Aorta (tissue), 5 donors: Measurements from ENCODE around the gene TP53BP2. TPM values are rescaled to one million over a fixed set of nuclear protein-coding genes. Genes with fewer than 3 reads are reported as not detected.
"Not testable (repeated sequence)": the region's sequence is repeated elsewhere in the genome, so short reads cannot be mapped to it uniquely, and the experiment has no call there.

Experiments used
- ATAC-seq: fragments of 200-7000 bp; cut with Tn5 transposase; one replicate; pipeline ENCODE4 v1.9.1; 2022; ENCODE audit warnings: moderate library complexity; ENCODE audit not compliant: low FRiP score
- DNase-seq, 2 donors: peaks; one replicate each; pipeline ENCODE4 v3.0.0-alpha.2; 2020
- H3K27ac ChIP-seq, 2 donors: one replicate each; pipeline ENCODE4 v1.5.1; 2013; ENCODE audit warnings: low read length in 2 of 2, mild to moderate bottlenecking in 2 of 2, moderate library complexity in 2 of 2, control low read depth in 1 of 2, inconsistent platforms in 1 of 2, low read depth in 1 of 2
- H3K27me3 ChIP-seq, 2 donors: one replicate each; pipeline ENCODE4 v1.6.1; 2013; ENCODE audit warnings: control low read depth in 1 of 2, low read length in 1 of 2, mild to moderate bottlenecking in 1 of 2, moderate library complexity in 1 of 2; ENCODE audit not compliant: insufficient read depth in 2 of 2, control insufficient read depth in 1 of 2
- H3K36me3 ChIP-seq, 2 donors: one replicate each; pipeline ENCODE4 v1.6.1; 2013; ENCODE audit warnings: control low read depth in 1 of 2, low read length in 1 of 2, mild to moderate bottlenecking in 1 of 2; ENCODE audit not compliant: insufficient read depth in 2 of 2, control insufficient read depth in 1 of 2
- H3K4me1 ChIP-seq, 2 donors: one replicate each; pipeline ENCODE4 v1.6.1; 2013; ENCODE audit warnings: low read length in 2 of 2, control low read depth in 1 of 2, mild to moderate bottlenecking in 1 of 2, moderate library complexity in 1 of 2; ENCODE audit not compliant: insufficient read depth in 2 of 2, control insufficient read depth in 1 of 2
- H3K4me3 ChIP-seq, 2 donors: one replicate each; pipeline ENCODE4 v1.5.1; 2013; ENCODE audit warnings: low read length in 2 of 2, control low read depth in 1 of 2, mild to moderate bottlenecking in 1 of 2
- H3K9me3 ChIP-seq: one replicate; pipeline ENCODE4 v1.6.1; 2013; ENCODE audit warnings: mild to moderate bottlenecking, low read length; ENCODE audit not compliant: control insufficient read depth
- WGBS, 2 donors: extraction: QIAGEN DNeasy Blood & Tissue Kit; methylation state at CpG; one replicate each; pipeline ENCODE4 v1.1.7; 2013; 5-methylcytosine and 5-hydroxymethylcytosine counted together
- intact Hi-C, 2 donors: fragments of 100-400 bp; cut with DNase I; formaldehyde crosslinking; loops; one replicate each; pipeline versions ENCODE4 v1.14.2 to v1.15.0; 2022
- polyA plus RNA-seq, 2 donors: library from polyadenylated mRNA; stranded (reverse); fragments of 200-250 nt; gene quantifications; one replicate each; pipeline ENCODE4 v1.2.3, GENCODE V29; 2013
- total RNA-seq, 2 donors: library from RNA; stranded (reverse); fragmentation: NEBNext Ultra II Directional; extraction: Animal tissue kit (Norgen Biotek cat#: 25700); gene quantifications; one replicate each; pipeline ENCODE4 v1.2.1, GENCODE V29; 2021
- donor health status: healthy with polysubstance abuse.
- donor health status: Bipolar disorder and iron deficiency.
- donor health status: DM: no; HTN: no; CAD: no.
- donor health status: DM: no; HTN: no; CAD: no.
- donor health status: DM: yes; HTN: yes; CAD: no.

The TP53BP2 gene
- total and polyA plus RNA-seq, 4 donors: 10.3 to 83.9 (median 41.4) TPM

DNA sequence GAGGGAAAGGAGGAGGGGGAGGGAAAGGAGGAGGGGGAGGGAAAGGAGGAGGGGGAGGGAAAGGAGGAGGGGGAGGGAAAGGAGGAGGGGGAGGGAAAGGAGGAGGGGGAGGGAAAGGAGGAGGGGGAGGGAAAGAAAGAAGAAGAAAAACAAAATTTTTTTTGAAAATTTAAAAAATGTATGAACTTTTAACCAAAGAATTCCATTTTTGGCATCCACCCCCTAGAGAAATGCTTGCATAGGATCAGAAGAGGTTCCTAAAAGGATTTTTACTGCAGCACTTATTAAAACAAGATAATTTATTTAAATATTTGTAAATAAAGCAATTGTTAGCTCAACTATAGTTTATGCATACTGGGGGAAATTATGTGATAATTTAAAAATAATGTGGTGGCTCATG, 28.5 kb downstream of the TP53BP2 start:
- H3K4me1 ChIP-seq: peaks cover 0 to 17% of the 10 kb centered on the region in 2 donors
- DNase-seq, intact Hi-C loops, H3K4me3 ChIP-seq, H3K27ac ChIP-seq, H3K9me3 ChIP-seq, H3K36me3 ChIP-seq, H3K27me3 ChIP-seq, ATAC-seq: not testable (repeated sequence)

DNA sequence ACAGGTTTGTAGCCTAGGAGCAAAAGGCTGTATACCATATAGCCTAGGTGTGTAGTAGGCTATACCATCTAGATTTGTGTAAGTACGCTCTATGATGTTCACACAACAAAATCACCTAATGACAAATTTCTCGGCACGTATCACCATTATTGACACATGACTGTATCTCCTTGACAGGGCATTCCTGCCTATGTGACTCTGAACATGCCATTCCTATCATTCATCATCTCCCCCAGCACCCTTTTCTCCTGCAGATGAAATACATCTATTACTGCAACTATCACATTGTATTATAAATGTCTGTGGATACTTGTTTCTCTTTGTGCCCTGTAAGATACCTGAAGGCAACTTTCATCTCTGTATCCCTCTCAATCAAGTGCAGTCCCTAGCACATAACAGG, 29.9 kb downstream of the TP53BP2 start:
- 41 to 52% methylated on average over 3 of the region's 3 CpGs for WGBS, 2 donors
- Histone ChIP-seq H3K4me3 (no peak overlapping the region), H3K36me3 (peaks cover 3 to 5% of the 10 kb centered on the region in 2 donors), H3K27me3 (no peaks in the 10 kb centered on the region), H3K4me1 (peaks cover 0 to 17% of the 10 kb centered on the region in 2 donors), H3K27ac (no peak overlapping the region), H3K9me3 (no peaks in the 10 kb centered on the region)
- DNase-seq (no peak), ATAC-seq (no peak)
- intact Hi-C loops: no loop called here

DNA sequence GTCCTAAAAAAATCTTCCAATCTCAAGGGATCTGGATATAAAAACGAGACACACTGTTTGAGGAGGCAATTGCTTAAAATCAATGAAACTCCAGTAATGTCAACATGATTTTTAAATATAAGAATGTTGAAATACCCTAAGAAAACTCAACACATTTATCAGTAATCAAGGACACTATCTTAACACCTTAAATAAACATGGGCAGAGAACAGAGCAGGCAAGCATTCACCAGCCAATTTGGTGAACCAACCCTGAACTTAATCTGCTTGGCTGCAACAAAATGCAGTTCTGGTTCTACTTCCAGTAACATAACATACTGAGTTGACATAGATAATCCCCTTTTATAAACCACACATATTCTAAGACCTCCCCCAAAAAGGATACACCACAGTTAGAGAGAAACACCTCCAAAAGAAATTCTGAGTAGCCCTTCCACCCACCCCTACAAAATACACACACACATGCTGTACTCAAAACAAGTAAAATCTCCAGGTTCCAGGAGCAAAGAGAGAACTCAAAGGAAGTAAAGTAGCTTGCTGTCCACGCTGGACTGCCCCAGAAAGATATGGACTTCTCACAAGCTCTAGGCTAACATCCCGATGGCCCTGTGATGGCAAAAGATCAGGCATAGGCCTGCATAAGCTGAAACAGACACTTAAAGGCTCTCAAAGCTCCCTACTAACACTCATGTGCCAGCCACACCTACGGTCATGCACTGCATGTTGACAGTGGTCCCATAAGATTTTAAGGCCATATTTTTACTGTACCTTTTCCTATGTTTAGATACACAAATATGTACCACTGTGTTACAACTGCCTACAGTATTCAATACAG, 30.5 kb downstream of the TP53BP2 start:
- intact Hi-C loops: no loop called here
- Histone ChIP-seq H3K4me3 (no peak overlapping the region), H3K27me3 (no peaks in the 10 kb centered on the region), H3K4me1 (peaks cover 0 to 13% of the 10 kb centered on the region in 2 donors), H3K36me3 (peaks cover 1 to 3% of the 10 kb centered on the region in 2 donors), H3K9me3 (no peaks in the 10 kb centered on the region), H3K27ac (peak overlapping the region in 1 of 2 donors; percentile 51)
- DNase-seq (no peak), ATAC-seq (no peak)
- 26 to 30% methylated on average over 4 of the region's 4 CpGs for WGBS, 2 donors

DNA sequence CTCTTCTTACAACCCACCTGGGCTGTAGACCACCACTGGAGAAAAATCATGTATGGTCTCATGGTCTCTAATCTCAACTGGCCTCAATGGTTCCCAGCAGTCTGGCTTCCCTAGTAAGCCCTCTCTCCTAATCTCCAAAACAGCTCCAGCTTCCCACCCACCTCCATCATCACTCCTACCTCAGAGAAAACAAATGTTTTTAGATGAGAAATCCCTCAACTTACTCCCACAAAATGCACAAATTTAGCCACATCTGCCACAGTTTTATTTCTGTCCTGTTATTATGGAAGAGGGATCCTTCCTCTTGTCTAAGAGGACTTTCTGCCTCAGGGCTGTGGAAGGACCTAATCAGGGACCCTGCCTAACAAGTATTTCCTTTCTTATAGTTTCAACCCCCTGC, 32.1 kb downstream of the TP53BP2 start:
- Histone ChIP-seq H3K27me3 (no peaks in the 10 kb centered on the region), H3K27ac (no peak overlapping the region), H3K4me1 (peaks cover 0 to 6% of the 10 kb centered on the region in 2 donors), H3K4me3 (no peak overlapping the region), H3K36me3 (peaks cover 1 to 3% of the 10 kb centered on the region in 2 donors), H3K9me3 (no peaks in the 10 kb centered on the region)
- ATAC-seq (no peak), DNase-seq (no peak)
- intact Hi-C loops: loop anchor here in 1 of 2 donors (5.0 kb wide), 1 partner anchor 34 kb away; the partner anchor contains the start of gene TP53BP2

DNA sequence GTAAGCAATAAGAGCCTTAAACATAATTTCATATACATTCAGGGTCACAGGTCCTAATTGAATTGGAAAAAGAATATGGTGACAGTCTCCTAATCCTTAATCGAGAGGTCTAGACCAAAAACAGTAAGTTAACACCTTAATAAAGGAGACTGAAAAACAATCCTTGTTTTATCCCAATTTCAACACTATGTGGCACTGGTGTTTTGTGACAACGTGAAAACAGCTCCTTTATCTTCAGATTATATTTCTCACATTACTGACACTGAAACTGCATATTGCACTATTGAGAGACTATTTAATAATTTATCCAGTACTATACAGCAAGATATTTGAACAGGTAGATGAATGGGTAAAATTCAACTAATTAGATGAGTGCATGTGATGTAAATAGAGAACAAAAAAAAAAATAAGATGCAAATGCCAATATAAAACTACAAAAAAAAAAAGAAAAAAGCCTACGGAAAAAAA, 34.1 kb downstream of the TP53BP2 start:
- peaks cover 1 to 3% of the 10 kb centered on the region in 2 donors for H3K36me3 ChIP-seq
- no peak for ATAC-seq

DNA sequence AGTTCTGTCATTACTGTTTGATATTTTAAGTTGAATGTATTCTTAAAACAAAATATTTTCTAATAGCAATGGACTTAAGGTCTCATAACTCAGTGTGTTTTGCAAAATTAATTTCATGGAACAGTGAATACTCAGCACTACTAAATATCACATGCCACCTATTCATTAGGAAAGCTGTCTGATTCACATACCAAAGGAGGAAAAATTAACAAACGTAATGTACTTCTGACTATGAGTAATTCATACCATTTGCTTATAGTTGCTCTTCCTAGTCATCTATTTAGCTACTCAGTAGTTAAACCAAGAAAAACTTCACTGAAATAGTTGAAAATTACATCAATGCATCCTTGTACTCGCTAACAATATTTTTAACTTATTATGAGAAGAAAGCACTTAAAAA, 35.2 kb downstream of the TP53BP2 start:
- DNase-seq: no peak

More for the DNA sequence above, 34.1 kb downstream of the TP53BP2 start:
- intact Hi-C loops: loop anchor here in 1 of 2 donors (5.0 kb wide), 1 partner anchor 36 kb away; the partner anchor contains the start of gene TP53BP2
- no peaks in the 10 kb centered on the region for H3K27me3 ChIP-seq
- no peaks in the 10 kb centered on the region for H3K9me3 ChIP-seq
- no peak overlapping the region for H3K27ac ChIP-seq
- peaks cover 0 to 6% of the 10 kb centered on the region in 2 donors for H3K4me1 ChIP-seq
- H3K4me3 ChIP-seq: no peak overlapping the region
- DNase-seq: no peak
- 36 to 41% methylated on average over 3 of the region's 3 CpGs for WGBS, 2 donors

DNA sequence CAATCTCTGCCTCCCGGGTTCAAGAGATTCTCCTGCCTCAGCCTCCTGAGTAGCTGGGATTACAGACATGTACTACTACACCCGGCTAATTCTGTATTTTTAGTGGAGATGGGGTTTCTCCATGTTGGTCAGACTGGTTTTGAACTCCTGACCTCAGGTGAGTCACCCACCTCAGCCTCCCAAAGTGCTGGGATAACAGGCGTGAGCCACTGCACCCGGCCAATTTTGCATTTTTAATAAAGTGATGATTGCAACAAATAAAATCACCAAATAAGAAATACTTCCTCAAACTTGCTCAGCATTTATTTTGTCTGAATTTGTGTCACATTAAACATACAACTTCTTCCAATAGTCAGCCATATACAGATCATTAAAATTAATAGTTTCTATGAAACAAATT, 35.8 kb downstream of the TP53BP2 start:
- ATAC-seq, H3K4me1 ChIP-seq, H3K9me3 ChIP-seq, H3K36me3 ChIP-seq, H3K27me3 ChIP-seq, H3K4me3 ChIP-seq, H3K27ac ChIP-seq, DNase-seq: not testable (repeated sequence)
- intact Hi-C loops: loop anchor here in 1 of 2 donors (5.0 kb wide), 1 partner anchor 37 kb away; the partner anchor contains the start of gene TP53BP2
- 62 to 76% methylated on average over 4 of the region's 4 CpGs for WGBS, 2 donors

More for the DNA sequence above, 35.2 kb downstream of the TP53BP2 start:
- intact Hi-C loops: loop anchor here in 1 of 2 donors (5.0 kb wide), 1 partner anchor 37 kb away; the partner anchor contains the start of gene TP53BP2
- Histone ChIP-seq H3K27ac (no peak overlapping the region), H3K36me3 (peaks cover 1 to 7% of the 10 kb centered on the region in 2 donors), H3K4me3 (no peak overlapping the region), H3K27me3 (no peaks in the 10 kb centered on the region), H3K4me1 (peaks cover 0 to 5% of the 10 kb centered on the region in 2 donors), H3K9me3 (no peaks in the 10 kb centered on the region)
- ATAC-seq: no peak
- 46 to 60% methylated on average over 2 of the region's 2 CpGs for WGBS, 2 donors

DNA sequence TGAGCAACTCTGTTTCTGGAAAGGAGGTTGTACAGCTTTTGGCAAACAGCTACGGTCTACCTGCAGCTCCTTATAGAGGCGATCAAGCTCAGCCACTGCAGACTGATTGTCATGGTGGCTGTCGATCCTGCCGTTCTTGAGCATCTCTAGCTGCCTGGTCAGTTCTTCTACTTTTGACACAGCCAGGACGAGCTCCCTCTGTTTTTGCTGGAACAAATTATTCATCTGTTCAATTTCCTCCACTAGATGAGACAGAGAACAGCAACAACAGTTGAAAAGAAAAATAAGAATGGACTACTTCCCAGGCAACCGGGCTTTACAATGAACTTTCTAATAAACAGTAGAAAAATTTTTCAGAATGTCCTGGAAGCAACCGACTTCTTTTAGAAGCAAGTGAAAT, 42.5 kb downstream of the TP53BP2 start:
- H3K27ac ChIP-seq: no peak overlapping the region
- no peak for ATAC-seq
- no peak overlapping the region for H3K4me3 ChIP-seq
- H3K36me3 ChIP-seq: peaks cover 8 to 12% of the 10 kb centered on the region in 2 donors
- WGBS, 2 donors: 62 to 66% methylated on average over 7 of the region's 7 CpGs
- H3K27me3 ChIP-seq: no peaks in the 10 kb centered on the region
- H3K4me1 ChIP-seq: peaks cover 2% of the 10 kb centered on the region in 2 donors
- intact Hi-C loops: no loop called here
- no peak for DNase-seq
- H3K9me3 ChIP-seq: no peaks in the 10 kb centered on the region

DNA sequence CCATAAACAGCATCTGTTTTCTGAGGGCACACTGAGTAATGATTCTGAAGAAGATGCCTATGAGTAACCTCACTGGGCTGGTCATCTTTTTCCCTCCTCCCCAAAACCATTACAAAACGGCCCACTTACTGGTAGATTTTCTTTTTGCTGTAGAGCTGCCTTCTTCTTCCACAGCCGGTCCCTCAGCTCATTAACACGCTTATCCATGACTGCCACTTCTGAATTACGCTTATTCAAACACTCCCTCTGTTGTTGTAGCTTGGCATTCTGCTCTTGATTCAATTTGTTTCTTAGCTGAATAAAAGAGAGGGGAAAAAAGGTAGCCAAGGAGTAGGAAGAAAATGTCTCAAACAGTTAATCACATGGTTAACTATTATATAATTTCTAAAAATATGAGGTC, 43.1 kb downstream of the TP53BP2 start:
- Histone ChIP-seq H3K4me1 (peaks cover 2% of the 10 kb centered on the region in 2 donors), H3K9me3 (no peaks in the 10 kb centered on the region), H3K4me3 (no peak overlapping the region), H3K36me3 (peaks cover 8 to 13% of the 10 kb centered on the region in 2 donors), H3K27me3 (no peaks in the 10 kb centered on the region), H3K27ac (no peak overlapping the region)
- DNase-seq (no peak), ATAC-seq (no peak)
- intact Hi-C loops: no loop called here
- whole genome bisulfite sequencing, 2 donors: 75 to 79% methylated on average over 4 of the region's 4 CpGs
